HG03575 (cell line): ENCODE measurements around the gene NPTXR.

ENCODE experiments used
- ATAC-seq: cut with Tn5 transposase; IDR thresholded peaks from one replicate; pipeline ENCODE4 v1.9.1; 2021; ENCODE audit not compliant: unreplicated experiment, insufficient number of reproducible peaks, low FRiP score; ENCODE audit errors: extremely low read depth

The NPTXR gene

GRCh38 chr22:38837414-38837928, 6.4 kb downstream of the NPTXR start:
- ATAC-seq: no peak

- ATAC-seq: no peak
These were observed 7.9 kb downstream of the NPTXR start for GRCh38 chr22:38835888-38836301.

GRCh38 chr22:38834991-38835390, 8.8 kb downstream of the NPTXR start:
- no peak for ATAC-seq

- ATAC-seq: no peak
These were observed 9.4 kb downstream of the NPTXR start for GRCh38 chr22:38834215-38834953.

- ATAC-seq: no peak
These were observed 10.8 kb downstream of the NPTXR start for GRCh38 chr22:38833061-38833460.

GRCh38 chr22:38832005-38832978, 11.5 kb downstream of the NPTXR start:
- no peak for ATAC-seq

- no peak for ATAC-seq
These were observed 12.5 kb downstream of the NPTXR start for GRCh38 chr22:38831166-38831945.

- ATAC-seq: no peak
These were observed 13.1 kb downstream of the NPTXR start for GRCh38 chr22:38830845-38831108.

- no peak for ATAC-seq
These were observed 13.6 kb downstream of the NPTXR start for GRCh38 chr22:38830026-38830844.

- no peak for ATAC-seq
These were observed 14.3 kb downstream of the NPTXR start for GRCh38 chr22:38829485-38829884.

- no peak for ATAC-seq
These were observed 15.1 kb downstream of the NPTXR start for GRCh38 chr22:38828616-38829205.

GRCh38 chr22:38828191-38828590, 15.6 kb downstream of the NPTXR start:
- no peak for ATAC-seq

GRCh38 chr22:38827510-38827909, 16.3 kb downstream of the NPTXR start:
- no peak for ATAC-seq

- ATAC-seq: no peak
These were observed 17.0 kb downstream of the NPTXR start for GRCh38 chr22:38826801-38827200.

- ATAC-seq: no peak
These were observed 17.4 kb downstream of the NPTXR start for GRCh38 chr22:38826386-38826785.

- no peak for ATAC-seq
These were observed 19.2 kb downstream of the NPTXR start for GRCh38 chr22:38824585-38824984.

GRCh38 chr22:38823637-38824036, 20.2 kb downstream of the NPTXR start:
- no peak for ATAC-seq

- no peak for ATAC-seq
These were observed 20.8 kb downstream of the NPTXR start for GRCh38 chr22:38823076-38823475.
